Effector memory CD4-positive, alpha-beta T cell (primary cell): ENCODE data around the gene GJA9.
"Not testable (repeated sequence)": the region's sequence is repeated elsewhere in the genome, so short reads cannot be mapped to it uniquely, and the experiment has no call there.

ENCODE experiments used
- DNase-seq, 3 donors: peaks; one replicate each; pipeline ENCODE4 v3.0.0-alpha.2; 2020
- H3K27ac ChIP-seq: 2 replicates; pipeline ENCODE4 v1.7.0; 2013; ENCODE audit warnings: mild to moderate bottlenecking, low read length, moderate library complexity; ENCODE audit not compliant: insufficient read depth, poor library complexity, severe bottlenecking
- H3K27me3 ChIP-seq: replicated peaks from 2 replicates; pipeline ENCODE4 v1.7.0; 2013; ENCODE audit warnings: mild to moderate bottlenecking, low read length; ENCODE audit not compliant: insufficient read depth, control insufficient read depth, poor library complexity, severe bottlenecking
- H3K36me3 ChIP-seq: 2 replicates; pipeline ENCODE4 v1.7.0; 2013; ENCODE audit warnings: mild to moderate bottlenecking, low read length, moderate library complexity; ENCODE audit not compliant: control insufficient read depth, insufficient read depth
- H3K4me1 ChIP-seq: 2 replicates; pipeline ENCODE4 v1.7.0; 2013; ENCODE audit warnings: low read length, mild to moderate bottlenecking; ENCODE audit not compliant: control insufficient read depth, insufficient read depth, poor library complexity, severe bottlenecking
- H3K4me3 ChIP-seq: 2 replicates; pipeline ENCODE4 v1.7.0; 2013; ENCODE audit warnings: low read length, low read depth, mild to moderate bottlenecking; ENCODE audit not compliant: insufficient read depth, poor library complexity, severe bottlenecking
- H3K9me3 ChIP-seq: 2 replicates; pipeline ENCODE4 v1.7.0; 2013; ENCODE audit warnings: mild to moderate bottlenecking, low read length, moderate library complexity; ENCODE audit not compliant: control insufficient read depth

Gene GJA9

GRCh38 chr1:38915352-38915948 lies 34.1 kb upstream of the GJA9 start:
- H3K4me1 ChIP-seq = no peaks in the 10 kb centered on the region
- H3K4me3 ChIP-seq = no peak overlapping the region
- no peaks in the 10 kb centered on the region for H3K9me3 ChIP-seq
- H3K27ac ChIP-seq = no peak overlapping the region
- DNase-seq = no peak
- H3K27me3 ChIP-seq = no peaks in the 10 kb centered on the region
- no peaks in the 10 kb centered on the region for H3K36me3 ChIP-seq

DNA sequence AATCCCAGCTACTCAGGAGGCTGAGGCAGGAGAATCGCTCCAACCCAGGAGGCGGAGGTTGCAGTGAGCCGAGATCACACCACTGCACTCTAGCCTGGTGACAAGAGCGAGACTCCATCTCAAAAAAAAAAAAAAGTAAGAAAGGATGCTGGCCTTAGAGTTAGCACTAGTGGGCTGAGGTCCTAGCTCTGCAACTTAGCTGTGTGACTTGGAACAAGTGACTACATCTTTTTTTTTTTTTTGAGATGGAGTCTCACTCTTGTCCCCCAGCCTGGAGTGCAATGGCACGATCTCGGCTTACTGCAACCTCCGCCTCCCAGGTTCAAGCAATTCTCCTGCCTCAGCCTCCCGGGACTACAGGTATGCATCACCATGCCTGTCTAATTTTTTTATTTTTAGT lies 33.5 kb upstream of the GJA9 start:
- not testable (repeated sequence) for H3K27me3 ChIP-seq, H3K4me3 ChIP-seq, DNase-seq, H3K9me3 ChIP-seq, H3K36me3 ChIP-seq, H3K4me1 ChIP-seq, H3K27ac ChIP-seq

- Histone ChIP-seq H3K9me3 (no peaks in the 10 kb centered on the region), H3K27me3 (no peaks in the 10 kb centered on the region), H3K4me3 (no peak overlapping the region), H3K4me1 (no peaks in the 10 kb centered on the region), H3K27ac (no peak overlapping the region), H3K36me3 (no peaks in the 10 kb centered on the region)
- no peak for DNase-seq
These were observed 27.4 kb upstream of the GJA9 start for GRCh38 chr1:38908821-38909220.

DNA sequence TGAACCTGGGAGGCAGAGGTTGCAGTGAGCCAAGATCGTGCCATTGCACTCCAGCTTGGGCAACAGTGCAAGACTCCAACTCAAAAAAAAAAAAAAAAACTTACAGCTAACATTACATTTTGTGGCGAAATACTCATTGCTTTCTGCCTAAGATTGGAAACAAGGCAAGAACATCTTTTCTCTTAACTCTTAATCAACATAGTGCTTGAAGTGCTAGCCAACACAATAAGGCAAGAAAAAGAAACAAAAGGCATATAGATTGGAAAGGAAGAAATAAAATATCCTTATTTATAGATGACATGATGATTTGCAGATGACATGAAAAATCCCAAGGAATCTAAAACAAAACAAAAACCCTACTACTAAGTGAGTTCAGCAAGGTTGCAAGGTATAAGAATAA lies 24.6 kb upstream of the GJA9 start:
- H3K9me3 ChIP-seq = no peaks in the 10 kb centered on the region
- no peak for DNase-seq
- no peak overlapping the region for H3K4me3 ChIP-seq
- H3K4me1 ChIP-seq = no peaks in the 10 kb centered on the region
- H3K27me3 ChIP-seq = no peaks in the 10 kb centered on the region
- no peak overlapping the region for H3K27ac ChIP-seq
- H3K36me3 ChIP-seq = no peaks in the 10 kb centered on the region

GRCh38 chr1:38899560-38899959 lies 18.2 kb upstream of the GJA9 start:
- Histone ChIP-seq H3K4me3 (no peak overlapping the region), H3K27me3 (no peaks in the 10 kb centered on the region), H3K36me3 (no peaks in the 10 kb centered on the region), H3K4me1 (no peaks in the 10 kb centered on the region), H3K9me3 (no peaks in the 10 kb centered on the region), H3K27ac (no peak overlapping the region)
- no peak for DNase-seq

GRCh38 chr1:38898653-38899230 lies 17.4 kb upstream of the GJA9 start:
- DNase-seq = no peak
- no peak overlapping the region for H3K4me3 ChIP-seq
- H3K4me1 ChIP-seq = no peaks in the 10 kb centered on the region
- no peaks in the 10 kb centered on the region for H3K27me3 ChIP-seq
- no peaks in the 10 kb centered on the region for H3K36me3 ChIP-seq
- no peaks in the 10 kb centered on the region for H3K9me3 ChIP-seq
- no peak overlapping the region for H3K27ac ChIP-seq

GRCh38 chr1:38896169-38896568 lies 14.8 kb upstream of the GJA9 start:
- Histone ChIP-seq H3K27me3 (no peaks in the 10 kb centered on the region), H3K9me3 (no peaks in the 10 kb centered on the region), H3K4me1 (no peaks in the 10 kb centered on the region), H3K36me3 (no peaks in the 10 kb centered on the region), H3K27ac (no peak overlapping the region), H3K4me3 (no peak overlapping the region)
- no peak for DNase-seq

DNA sequence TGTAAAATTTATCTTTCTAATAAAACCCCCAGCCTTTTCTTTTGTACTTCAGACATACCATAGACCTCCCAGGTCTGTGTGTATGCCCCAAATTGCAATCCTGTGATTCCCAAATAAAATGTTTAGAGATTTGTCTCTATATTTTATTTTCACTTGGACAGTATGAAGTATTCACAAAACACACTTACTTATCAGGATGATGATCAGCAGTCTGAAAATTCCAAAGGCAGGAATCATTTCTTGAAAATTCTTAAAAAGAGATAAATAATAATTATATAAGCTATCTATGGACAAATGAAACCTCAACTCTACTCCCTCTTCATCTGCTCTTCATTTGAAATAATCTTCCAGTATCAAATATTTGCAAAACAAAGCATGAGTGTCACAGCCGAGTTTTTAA lies 11.6 kb upstream of the GJA9 start:
- Histone ChIP-seq H3K4me1 (no peaks in the 10 kb centered on the region), H3K27me3 (no peaks in the 10 kb centered on the region), H3K36me3 (no peaks in the 10 kb centered on the region), H3K9me3 (no peaks in the 10 kb centered on the region), H3K27ac (no peak overlapping the region), H3K4me3 (no peak overlapping the region)
- DNase-seq = no peak

DNA sequence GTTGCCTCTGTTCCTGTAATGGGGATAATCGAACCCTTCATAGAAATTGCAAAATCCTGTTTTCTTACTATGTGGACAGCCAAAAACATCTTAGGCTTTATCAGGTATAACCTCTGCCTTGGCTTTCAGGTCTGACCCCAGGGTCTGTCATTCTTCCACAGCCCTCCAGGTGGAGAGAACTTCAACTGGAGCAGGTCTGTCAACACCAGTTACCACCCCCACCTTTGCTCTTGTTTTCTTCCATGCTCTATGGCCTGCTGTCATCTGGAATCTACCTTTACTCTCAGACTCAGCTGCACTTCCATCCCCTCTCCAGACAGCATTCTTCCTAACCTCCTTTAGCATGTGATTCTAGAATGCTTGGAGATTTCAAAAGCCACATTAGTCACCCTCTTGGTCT lies 10.4 kb upstream of the GJA9 start:
- DNase-seq = no peak
- Histone ChIP-seq H3K27ac (no peak overlapping the region), H3K27me3 (no peaks in the 10 kb centered on the region), H3K4me1 (no peaks in the 10 kb centered on the region), H3K36me3 (no peaks in the 10 kb centered on the region), H3K9me3 (no peaks in the 10 kb centered on the region), H3K4me3 (no peak overlapping the region)

DNA sequence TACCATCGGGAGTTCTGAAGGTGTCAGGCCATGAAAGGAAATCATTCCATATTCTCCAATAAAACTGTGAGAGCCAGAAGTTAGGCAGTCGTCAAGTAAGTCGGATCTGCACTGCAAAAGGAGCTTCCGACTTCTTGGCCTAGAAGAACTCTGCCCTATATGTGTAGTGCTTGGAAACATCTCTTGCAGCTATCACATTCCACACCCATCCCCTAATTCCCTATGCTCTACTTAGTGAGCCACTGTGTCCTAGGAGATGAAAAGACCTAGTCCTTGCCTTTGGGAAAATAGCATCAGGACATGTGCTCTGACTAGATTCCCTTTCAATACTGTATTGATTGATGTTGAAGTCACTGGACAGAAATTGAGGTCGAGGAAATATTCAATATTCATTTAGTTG lies 8.2 kb upstream of the GJA9 start:
- Histone ChIP-seq H3K27me3 (no peaks in the 10 kb centered on the region), H3K27ac (no peak overlapping the region), H3K36me3 (no peaks in the 10 kb centered on the region), H3K4me3 (no peak overlapping the region), H3K9me3 (no peaks in the 10 kb centered on the region), H3K4me1 (no peaks in the 10 kb centered on the region)
- DNase-seq = no peak
